GM12874 (cell line): ENCODE measurements around the gene GTPBP4.

Experiments used
- CTCF ChIP-seq: IDR thresholded peaks from 2 replicates; pipeline ENCODE4 v1.5.1; 2011; ENCODE audit warnings: low read depth, mild to moderate bottlenecking, control low read depth, low read length, moderate library complexity; ENCODE audit not compliant: insufficient read depth

The GTPBP4 gene

GRCh38 chr10:947881-948280, 40.4 kb upstream of the GTPBP4 start:
- no peak for TF ChIP-seq CTCF

DNA sequence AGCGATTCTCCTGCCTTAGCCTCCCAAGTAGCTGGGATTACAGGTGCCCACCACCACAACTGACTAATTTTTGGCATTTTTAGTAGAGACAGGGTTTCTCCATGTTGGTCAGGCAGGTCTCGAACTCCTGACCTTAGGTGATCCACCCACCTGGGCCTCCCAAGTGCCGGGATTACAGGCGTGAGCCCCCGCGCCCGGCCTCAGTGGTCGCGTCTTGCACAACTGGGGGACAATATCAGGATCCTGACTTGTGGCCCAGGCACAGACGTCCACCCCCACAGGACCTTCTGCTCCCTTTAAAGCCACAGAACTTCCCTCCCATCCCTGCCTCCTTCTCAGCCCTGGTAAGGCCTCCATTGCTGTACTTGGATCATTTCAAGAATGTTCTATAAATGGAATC, 39.9 kb upstream of the GTPBP4 start:
- no peak for TF ChIP-seq CTCF

- TF ChIP-seq CTCF: no peak
Observed at GRCh38 chr10:949446-949845, 38.8 kb upstream of the GTPBP4 start.

GRCh38 chr10:953836-954235, 34.4 kb upstream of the GTPBP4 start:
- no peak for TF ChIP-seq CTCF

GRCh38 chr10:954396-954795, 33.8 kb upstream of the GTPBP4 start:
- no peak for TF ChIP-seq CTCF

GRCh38 chr10:955127-955819, 33.0 kb upstream of the GTPBP4 start:
- TF ChIP-seq CTCF: no peak

DNA sequence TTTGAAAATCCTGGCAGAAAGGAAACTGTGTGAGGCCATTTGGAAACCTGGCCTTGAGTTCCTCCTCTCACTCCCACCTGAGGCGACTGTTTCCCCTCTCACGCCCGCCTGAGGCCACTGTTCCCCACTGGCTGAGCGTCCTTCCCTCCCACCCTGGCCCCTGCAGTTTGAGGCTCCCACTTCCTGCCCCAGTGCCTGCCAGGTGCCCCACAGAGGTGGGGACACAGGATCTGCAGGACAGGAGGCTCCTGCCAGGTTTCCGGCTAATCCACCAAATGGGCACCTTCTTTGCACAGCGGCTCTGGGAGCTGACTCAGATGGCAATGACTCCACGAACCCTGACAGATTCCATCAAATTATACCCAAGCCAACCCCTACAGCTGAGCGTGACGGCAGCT, 32.4 kb upstream of the GTPBP4 start:
- no peak for TF ChIP-seq CTCF
